Hepatic stellate cell (primary cell): ENCODE data around the gene ARHGAP31.
"Not testable (repeated sequence)": the region's sequence is repeated elsewhere in the genome, so short reads cannot be mapped to it uniquely, and the experiment has no call there.

ENCODE experiments used
- DNase-seq: peaks from one replicate; pipeline ENCODE4 v3.0.0; 2011; ENCODE audit warnings: low spot score

ARHGAP31 gene

DNA sequence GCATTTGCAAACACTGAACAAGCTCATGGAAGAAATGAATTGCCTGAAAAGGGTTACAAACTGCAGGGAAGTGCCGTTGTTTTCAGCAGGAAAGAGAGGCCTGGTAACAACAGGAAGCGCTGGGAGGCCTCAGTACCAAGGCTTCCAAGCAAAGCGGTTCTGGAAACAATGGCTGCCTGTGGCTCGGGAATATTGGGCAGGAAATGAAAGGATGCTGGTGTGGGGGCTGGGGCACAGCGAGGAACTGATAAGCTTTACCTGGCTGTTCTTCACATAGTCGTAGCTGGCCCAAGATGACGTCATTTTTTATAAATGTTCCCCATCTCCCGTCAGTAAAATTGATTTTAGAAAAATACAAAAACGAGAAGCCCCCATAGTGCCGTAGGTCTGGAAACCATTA lies 55.9 kb downstream of the ARHGAP31 start:
- no peak for DNase-seq

DNA sequence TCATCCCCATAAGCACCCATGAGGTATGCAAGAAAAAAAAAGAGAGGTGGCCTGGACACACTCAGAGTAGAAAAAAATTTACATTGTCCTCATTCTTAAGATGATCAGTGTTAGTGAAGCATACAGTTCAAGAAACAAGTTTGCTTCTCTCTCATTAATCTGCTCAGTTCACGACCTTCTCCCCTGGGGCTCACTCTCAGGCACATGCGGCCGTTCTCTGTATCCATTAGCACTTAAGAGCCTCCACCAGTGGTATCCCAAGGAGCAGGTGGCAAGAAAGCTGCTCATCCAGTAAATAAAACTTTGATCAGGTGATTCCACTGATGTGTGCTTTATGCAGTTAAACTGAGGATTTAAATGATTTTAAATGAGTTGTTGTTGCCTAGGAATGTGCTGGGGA lies 57.4 kb downstream of the ARHGAP31 start:
- no peak for DNase-seq

DNA sequence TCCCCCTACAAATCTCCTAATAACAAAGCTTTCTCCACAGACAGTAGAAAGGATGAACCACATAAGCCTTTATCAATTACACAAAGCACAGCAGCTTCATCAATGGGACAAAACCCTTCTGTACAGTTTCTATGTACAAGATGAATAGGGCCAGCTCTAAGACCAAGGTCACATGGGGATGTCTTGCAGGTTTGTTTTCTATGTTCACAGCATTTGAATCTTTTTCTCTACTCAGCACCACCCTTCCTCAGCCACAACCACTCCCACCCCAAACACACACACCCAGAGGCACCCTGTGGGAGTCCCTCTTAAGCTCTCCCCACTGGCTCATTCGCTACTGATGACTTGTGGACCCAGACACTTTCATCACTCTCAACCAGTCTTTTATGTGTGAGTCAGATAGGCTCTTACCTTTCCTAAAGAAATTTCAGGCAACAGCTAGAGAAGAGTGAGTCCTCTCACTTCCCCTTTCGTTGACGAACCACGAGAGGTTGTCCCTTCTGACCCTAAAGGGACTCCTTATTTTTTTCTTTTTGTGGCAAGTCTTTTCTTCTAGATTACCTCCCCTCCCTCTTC lies 57.9 kb downstream of the ARHGAP31 start:
- DNase-seq = no peak

DNA sequence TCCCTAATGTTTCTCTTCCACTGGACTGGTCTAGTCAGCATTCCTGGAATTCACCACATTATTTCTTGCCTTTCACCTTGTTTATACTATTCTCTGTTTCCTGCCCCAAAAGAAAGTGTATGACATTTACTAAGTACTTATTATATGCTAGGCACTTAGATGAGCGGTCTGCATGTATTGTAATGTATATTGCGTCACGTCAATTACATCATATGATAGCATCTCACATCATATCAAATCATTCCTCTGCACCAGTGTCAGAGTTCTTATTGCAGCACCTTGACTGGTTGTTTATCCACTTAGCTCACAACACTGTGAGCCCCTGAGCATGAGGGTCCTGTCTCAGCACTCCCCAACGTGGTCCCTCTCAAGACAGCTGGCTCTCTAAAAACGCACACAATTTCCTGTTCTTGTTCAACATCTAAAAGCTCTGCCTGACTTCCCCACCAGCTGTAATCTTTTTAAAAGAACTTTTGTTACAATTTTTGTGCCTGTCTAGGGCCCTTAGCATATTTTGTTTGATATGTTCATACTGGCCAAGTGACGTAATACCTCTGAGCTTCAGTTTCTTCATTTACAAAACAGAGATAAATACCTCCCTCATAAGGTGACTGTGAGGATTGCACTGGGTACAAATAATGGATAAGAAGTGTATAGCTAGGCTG lies 58.8 kb downstream of the ARHGAP31 start:
- no peak for DNase-seq

DNA sequence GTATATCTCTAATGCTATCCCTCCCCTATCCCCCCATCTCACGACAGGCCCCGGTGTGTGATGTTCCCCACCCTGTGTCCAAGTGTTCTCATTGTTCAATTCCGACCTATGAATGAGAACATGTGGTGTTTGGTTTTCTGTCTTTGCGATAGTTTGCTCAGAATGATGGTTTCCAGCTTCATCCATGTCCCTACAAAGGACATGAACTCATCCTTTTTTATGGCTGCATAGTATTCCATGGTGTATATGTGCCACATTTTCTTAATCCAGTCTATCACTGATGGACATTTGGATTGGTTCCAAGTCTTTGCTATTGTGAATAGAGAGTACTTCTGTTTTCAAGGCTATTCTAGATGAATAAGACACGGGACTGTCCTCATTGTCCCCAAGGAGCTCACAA lies 61.4 kb downstream of the ARHGAP31 start:
- DNase-seq = not testable (repeated sequence)

DNA sequence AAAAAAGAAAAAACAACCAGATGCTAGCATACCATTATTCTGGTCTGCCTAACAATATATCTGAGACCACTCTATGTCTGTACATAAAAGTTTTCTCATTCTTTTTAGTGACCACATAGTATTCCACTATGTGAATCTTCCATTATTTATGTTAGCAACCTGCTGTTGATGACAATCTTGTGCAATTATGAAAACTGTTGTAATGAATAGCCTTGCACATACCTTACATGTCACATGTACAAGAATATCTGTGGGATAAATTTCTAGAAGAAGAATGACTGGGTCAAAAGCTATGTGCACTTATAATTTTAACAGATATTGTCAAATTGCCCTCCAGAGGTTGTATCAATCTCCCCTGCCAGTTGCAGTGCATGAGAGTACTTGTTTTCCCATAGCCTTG lies 62.5 kb downstream of the ARHGAP31 start:
- DNase-seq = no peak

DNA sequence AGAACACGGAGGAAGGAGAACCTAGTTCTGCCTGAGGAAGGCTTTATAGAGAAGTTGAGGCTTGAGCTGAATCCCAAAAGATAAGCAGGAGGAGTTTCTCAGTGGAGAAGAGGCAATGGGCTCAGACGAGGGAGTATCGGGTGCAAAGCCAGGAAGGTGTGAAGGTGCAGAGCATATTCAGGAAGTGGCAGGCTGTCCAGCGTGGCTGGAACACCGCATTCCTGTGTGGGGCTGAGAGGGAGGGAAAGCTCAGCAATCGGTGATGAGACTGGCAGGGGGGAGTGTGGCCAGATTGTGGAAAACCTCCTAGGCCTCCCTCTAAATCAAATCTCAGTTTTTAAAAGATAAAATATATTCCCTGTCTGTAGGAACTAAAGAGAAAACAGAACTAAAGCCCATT lies 63.0 kb downstream of the ARHGAP31 start:
- DNase-seq = no peak

DNA sequence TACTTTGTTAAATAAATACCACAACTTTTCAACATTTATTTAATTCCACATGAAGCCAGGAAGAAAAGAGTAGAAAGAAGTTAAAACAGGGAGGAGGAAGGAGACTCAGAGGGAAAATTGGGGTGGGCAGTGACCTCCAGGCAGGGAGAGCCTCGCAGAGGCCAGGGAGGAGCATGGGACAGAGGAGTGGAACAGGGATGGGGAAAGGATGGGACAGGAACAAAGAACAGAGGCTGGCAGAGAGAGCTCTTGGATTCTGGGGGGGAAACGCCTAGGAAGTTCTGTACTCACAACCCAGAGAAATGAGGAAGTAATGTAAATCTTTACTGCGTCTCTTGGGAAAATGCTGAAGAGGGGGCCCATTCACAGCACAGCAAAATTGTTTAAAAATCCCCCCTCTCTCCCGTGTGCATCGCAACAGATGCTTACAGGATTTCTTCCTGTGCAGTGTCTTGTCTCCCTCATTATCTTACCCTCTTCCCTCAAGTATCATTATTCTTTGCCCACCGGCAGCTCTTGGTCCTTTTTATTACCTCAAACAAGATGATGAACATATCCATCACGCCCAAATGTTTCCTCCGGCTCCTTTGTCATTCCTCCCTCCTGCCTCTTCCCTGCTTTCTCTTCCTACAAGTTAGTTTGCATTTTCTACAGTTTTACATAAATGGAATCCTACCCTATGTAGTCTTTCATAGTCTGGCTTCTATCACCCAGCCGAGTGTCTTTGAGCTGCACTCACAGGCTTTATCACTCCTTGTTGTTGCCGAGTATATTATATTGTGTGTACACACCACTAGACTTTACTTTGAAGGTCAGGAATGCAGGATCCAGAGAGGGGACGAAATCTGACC lies 65.5 kb downstream of the ARHGAP31 start:
- DNase-seq = no peak

DNA sequence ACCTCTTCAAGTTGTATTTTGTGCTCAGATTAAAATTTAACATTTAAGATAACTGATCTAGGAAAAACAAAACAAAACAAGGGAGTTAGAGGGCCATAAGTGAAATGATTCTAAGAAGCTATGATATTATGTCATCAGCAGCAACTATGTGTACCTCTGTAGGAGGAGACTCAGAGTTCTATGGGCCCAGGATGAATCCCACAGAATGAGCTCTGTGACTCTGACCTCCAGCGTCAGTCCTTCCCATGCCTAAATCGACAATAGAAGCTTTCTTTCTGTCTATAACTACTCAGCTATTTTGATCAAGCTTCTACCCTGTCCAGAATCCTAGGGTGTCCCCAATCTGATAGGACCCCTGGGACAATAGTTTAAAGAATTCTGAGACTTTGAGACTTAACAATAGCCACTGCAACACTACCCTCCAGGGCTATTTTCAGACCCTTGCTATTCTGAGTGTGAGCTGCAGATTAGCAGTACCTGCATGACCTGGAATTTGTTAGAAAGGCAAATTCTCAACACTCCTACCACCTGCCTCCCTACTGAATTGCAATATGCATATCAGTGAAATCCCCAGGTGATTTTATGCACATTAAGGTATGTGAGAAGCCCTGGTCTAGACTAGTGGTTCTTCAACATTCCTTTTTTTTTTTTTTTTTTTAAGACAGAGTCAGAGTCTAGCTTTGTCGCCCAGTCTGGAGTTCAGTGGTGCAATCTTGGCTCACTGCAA lies 66.7 kb downstream of the ARHGAP31 start:
- DNase-seq = no peak

DNA sequence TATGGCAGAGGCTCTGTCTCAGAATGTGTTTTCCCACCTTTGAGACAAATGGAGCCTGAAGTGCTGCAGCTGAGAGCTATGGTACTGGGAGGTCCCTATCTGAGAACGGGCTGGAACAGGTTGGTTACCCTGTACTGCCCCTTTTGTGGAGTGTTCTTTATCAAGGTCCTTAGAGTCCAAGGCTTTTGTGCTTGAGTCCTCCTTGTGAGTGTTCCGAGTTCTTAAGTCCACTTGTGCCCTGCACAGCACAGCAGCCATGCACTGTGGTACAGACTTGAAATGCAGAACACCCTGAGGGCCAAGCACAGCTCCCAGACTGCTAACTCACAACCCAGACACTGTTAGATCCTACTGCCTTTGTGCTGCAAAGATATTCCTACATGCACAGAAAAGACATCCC lies 67.8 kb downstream of the ARHGAP31 start:
- no peak for DNase-seq

DNA sequence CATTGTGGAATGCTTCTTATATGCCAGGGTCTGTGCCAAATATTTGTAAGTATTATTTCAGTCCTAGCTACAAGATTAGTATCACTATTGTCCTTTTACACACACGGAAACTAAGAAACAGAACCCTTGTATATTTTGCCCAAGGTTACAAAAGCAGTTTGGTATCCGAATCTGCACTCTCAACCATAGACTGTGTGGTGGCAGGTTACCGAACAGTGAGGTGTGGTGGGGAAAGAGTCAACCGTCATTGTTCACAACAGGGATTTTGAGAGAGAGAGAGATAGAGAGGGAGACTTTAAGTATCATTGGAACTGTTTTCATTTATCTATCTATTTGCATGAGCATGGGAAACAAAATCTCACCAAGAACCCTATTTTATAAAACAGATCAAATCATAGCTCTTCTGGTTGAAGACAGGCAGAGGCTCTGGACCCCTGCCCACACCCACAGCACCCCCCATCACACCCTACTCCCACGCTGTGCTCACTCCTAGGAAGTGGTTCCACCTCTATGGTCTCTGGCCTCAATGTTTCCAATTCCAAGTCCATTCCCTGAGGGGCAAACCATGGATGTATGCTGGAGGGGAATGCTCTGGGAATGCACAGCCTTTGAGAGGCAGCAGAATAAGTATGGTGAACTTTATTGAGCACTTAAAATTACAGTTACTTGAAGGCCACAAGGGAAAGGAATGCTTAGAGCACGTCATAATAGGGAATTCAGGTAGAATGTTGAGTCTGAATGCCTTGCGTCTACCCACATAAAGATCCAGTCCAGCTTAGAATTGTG lies 69.0 kb downstream of the ARHGAP31 start:
- DNase-seq = no peak

DNA sequence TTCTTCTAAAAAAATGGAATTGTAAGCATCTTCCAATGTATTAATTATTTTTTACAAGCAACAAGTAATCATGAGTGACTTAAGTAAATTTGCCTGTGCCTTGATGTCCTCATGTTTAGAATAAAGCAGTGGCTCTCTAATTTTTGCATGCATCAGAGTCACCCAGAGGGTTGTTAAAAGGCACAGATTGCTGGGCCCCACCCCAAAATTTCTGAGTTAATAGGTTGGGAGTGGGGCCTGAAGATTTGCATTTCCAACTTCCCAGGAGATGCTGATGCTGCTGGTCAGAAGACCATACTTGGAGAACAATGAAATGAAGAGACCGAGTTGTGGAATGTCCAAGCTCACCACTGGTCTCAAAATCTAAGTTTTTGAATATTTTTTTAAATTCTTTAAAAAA lies 70.2 kb downstream of the ARHGAP31 start:
- no peak for DNase-seq

DNA sequence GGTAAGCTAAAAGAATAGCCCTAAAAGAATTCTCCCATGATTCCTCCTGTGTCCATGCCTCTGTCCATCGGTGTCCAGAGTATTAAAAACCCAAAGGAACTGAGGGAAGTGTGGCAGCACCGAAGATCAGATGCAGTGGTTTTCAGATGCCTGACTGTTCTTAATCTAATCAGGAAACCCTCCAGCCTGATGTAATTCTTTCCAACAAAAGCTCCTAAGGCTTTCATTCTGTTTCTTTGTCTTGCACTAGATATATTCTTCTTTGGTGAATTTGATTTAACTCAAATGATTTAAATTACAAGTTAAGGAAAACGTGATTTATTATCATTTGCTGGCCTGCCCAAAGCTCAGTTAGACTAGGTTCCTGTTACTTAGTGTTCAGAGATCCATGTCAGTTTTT lies 71.2 kb downstream of the ARHGAP31 start:
- DNase-seq = no peak

DNA sequence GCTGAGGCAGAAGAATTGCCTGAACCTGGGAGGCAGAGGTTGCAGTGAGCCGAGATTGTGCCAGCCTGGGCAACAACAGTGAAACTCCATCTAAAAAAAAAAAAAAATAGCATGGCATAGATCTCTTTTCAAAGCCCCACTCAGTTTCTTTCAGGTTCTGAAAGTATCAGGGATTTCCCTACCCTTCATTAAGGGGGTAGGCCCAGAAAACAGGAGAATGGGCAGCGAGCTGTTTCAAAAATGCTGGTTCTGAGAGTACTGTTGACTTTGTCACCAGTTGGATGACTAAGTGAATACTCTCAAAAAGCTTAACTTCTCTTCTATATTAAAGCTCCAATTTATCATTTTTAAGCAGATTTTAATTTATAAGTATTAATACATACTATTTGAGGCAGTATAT lies 72.8 kb downstream of the ARHGAP31 start:
- no peak for DNase-seq

DNA sequence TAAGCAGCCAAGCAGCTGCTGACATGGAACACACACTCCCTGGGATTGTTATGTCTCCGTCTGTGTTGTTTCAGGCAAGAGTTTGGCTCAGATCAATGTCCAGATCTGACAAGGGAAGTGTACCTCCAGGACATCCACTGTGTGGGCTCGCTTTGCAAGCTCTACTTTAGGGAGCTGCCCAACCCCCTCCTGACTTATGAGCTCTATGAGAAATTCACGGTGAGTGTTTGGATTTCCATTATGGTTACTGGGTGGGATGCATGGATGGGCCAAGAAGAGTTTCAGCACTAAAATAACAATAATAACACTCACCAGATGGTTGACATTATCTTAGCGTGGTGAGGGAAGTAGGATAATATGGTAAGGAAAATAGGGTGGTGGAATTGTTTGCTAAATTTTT lies 74.1 kb downstream of the ARHGAP31 start:
- no peak for DNase-seq

DNA sequence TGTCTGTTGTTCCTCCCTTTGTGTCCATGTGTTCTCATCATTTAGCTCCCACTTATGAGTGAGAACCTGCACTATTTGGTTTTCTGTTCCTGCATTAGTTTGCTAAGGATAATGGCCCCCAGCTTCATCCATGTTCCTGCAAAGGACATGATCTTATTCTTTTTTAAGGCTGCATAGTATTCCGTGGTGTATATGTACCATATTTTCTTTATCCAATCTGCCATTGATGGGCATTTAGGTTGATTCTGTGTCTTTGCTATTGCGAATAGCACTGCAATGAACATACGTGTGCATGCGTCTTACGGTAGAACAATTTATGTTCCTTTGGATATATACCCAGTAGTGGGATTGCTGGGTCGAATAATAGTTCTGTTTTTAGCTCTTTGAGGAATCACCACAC lies 77.6 kb downstream of the ARHGAP31 start:
- DNase-seq = not testable (repeated sequence)

DNA sequence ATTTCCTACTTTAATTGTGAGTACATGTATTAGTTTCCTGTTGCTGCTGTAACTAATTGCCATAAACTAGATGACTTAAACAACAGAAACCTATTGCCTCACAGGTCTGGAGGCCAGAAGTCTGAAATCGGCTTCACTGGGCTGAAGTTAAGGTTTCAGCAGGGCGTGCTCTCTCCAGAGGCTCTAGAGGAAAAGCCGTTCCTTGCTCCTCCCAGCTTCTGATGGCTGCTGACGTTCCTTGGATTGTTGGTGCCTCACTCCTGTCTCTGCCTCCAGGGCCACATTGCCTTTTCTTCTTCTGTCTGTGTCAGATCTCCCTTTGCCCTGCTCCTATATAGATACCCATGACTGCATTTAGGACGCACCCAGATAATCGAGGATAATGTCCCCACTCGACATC lies 80.9 kb downstream of the ARHGAP31 start:
- no peak for DNase-seq

DNA sequence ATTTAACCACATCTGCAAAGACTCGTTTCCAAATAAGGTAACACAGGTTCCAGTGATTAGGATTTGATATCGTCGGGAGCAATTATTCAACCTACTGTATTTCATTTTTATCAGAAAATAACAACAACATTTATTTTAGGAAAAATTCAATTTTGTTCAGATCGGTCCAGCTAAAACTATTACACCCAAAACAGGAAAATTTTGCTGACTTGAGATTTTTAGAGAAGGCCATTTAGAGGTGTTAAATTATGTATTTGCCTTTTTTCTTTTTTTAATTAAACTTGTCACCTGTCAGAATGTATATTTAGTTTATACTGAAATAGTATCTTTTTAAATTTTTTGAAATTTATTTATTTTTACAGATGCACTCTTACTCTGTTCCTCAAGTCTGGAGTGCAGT lies 81.3 kb downstream of the ARHGAP31 start:
- no peak for DNase-seq

DNA sequence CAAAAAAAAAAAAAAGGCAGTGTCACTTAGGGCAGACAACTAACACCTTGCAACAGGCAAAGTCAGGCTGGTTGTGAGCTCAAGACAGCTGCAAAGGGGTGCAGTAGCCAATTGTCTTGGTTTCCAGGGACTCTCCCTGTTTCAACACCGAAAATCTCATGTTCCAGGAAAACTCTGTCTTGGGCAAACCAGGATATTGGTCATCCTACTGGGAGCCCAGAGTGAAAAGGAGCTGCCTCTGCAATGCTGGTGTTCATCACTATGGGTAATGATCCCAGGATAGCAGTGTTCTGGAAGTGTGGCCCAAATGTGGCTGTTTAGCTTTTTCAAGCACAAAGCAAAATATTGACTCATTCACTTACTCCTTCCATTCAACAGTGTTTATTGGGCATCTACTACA lies 82.6 kb downstream of the ARHGAP31 start:
- DNase-seq = no peak

DNA sequence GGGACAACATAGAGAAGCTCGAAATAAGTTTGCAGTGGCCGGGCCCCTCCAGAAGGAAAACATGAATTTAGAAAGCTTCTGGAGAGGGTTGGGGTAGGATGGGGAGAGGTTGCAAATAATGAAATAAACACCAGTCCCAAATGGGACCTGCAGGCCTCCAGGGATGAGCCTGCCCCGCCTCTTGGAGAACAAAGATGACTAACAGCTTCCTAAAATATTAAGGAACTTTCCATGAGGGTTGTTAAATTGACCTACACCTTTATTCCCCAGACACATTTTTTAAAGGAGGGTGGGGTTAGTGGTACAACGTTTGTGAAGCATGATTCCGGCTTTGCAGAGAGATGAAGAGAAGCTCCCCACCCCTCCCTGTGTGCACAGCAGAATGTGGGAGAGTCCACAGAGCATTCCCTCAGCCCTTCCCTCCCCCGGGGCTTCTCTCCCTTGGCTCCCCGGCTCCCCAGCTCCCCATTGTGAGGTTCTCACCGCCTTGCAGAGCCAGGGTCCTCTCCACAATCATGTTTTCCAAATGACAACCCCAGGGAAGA lies 84.1 kb downstream of the ARHGAP31 start:
- no peak for DNase-seq

DNA sequence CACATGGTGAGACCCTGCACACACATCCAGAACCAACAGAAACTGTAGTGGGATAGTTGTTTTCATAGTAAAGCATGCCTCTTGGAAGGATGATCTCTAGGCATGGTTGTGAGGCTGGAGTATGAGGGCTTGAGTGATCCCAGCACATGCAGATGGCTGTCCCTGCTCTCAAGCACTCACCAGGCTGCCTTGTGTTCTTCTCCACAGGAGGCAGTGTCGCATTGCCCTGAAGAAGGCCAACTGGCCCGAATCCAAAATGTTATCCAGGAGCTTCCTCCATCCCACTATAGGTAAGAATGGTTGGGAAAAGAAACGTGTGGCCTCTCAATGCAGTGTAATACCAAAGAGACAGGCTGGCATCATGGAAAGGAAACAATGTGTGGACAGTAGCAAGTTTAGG lies 86.5 kb downstream of the ARHGAP31 start:
- DNase-seq = no peak

DNA sequence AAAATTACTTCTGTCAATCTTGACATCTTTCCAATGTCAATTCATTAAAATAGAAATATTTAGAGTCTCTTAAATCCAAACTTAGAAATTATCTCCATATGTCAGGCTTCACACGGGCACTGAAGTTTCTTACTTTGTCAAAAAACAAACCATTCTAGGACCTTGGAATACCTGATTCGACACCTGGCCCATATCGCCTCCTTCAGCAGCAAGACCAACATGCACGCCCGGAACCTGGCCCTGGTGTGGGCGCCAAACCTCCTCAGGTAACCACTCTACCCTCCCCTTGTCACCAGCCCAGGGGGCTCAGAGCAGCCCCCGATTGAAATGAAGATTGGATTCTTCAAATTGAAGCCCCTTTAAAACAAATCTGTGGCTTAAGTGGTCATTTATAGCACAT lies 88.0 kb downstream of the ARHGAP31 start:
- no peak for DNase-seq
